C4-2B (cell line): Measurements from ENCODE around the gene UBE3A.

Experiments
- H3K27ac ChIP-seq: fragments of 450-650 bp; 2 replicates; pipeline ENCODE4 v1.5.1; 2017
- ZFX ChIP-seq: fragments of 450-650 bp; IDR thresholded peaks from 2 replicates; pipeline ENCODE4 v1.6.1; 2017
- TF ChIP-seq, protein P1 (sequence below): fragments of 450-650 bp; conservative IDR thresholded peaks from 2 replicates; pipeline ENCODE4 v1.5.1; 2017; ENCODE audit warnings: mild to moderate bottlenecking

The UBE3A gene

DNA sequence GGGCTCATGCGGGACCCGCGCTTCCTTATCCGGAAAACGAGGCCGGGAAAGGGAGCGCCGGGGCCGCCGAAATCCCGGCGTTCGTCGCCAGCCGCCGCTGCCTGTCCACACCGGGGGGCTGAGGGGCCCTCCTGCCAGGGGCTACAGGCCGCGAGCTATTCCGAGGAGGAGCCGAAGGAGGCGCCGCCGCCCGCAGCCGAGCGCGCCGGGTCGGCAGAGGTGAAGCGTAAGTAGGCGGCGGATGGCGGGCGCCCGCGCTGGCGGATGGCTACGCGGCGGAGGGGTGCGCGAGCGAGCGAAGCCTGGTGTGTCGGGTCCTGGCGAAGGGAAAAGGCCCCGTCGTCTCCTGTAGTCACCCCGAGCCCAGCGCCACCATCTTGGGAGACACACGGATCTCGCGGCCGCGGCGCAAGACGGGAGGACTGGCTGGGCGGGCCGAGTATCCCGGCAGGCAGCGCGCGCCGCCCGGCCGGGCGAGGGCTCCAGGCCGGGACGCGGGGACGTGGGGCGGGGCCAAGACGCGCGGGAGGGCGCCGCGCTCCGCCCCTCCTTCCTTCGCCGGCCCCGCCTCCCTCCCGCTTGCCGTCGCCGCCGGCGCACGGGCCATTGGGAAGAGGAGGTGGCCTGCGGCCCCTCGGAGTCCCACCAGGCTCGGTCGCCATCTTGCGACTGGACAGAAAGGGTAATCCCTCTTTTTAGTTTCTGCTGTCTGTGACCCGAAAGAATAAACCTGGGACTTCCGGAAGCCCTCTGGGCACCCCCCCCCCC, at the start of gene UBE3A:
Gene UBE3A (minus strand): TSS at position 424 of the 768 bp plus-strand sequence. CDS start 29,917 bp downstream, outside the sequence.
- peak within 1 kb of the TSS; percentile 100 for H3K27ac ChIP-seq
- TF ChIP-seq, protein P1, sequence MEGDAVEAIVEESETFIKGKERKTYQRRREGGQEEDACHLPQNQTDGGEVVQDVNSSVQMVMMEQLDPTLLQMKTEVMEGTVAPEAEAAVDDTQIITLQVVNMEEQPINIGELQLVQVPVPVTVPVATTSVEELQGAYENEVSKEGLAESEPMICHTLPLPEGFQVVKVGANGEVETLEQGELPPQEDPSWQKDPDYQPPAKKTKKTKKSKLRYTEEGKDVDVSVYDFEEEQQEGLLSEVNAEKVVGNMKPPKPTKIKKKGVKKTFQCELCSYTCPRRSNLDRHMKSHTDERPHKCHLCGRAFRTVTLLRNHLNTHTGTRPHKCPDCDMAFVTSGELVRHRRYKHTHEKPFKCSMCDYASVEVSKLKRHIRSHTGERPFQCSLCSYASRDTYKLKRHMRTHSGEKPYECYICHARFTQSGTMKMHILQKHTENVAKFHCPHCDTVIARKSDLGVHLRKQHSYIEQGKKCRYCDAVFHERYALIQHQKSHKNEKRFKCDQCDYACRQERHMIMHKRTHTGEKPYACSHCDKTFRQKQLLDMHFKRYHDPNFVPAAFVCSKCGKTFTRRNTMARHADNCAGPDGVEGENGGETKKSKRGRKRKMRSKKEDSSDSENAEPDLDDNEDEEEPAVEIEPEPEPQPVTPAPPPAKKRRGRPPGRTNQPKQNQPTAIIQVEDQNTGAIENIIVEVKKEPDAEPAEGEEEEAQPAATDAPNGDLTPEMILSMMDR = peak; percentile 56
- peak; percentile 84 for TF ChIP-seq ZFX

DNA sequence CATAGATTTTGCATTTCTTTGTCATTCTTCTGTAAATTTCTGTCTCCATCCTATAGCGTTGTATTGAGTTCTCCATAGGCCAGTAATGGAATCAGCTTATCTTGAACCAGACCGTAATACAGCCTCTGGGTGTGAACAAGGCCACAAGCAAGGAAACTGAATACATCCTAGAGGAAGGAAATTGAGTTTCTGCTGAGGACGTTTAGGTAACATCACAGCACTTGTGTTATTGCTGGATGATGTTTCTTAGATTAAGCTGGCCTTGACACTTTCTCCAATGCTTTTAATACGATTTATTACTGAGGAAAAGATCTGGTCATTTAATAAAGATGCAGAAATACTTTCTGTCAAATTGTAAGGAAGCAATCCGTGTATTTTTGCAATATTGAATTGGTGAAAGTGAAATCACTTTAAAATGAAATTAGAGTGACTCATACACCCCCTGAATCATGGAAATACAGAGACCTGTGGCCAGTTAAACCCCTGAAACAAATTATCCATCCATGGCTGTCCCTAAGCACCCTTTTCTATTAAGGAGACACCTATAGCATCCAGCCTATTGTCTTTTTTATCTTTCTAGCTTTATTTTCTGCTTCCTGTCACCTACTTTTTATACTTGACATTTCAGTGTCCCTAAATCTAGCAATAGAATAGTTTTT, 48.5 kb upstream of the UBE3A start:
- TF ChIP-seq ZFX = no peak
- TF ChIP-seq, protein P1 = no peak
- no peak overlapping the region for H3K27ac ChIP-seq

DNA sequence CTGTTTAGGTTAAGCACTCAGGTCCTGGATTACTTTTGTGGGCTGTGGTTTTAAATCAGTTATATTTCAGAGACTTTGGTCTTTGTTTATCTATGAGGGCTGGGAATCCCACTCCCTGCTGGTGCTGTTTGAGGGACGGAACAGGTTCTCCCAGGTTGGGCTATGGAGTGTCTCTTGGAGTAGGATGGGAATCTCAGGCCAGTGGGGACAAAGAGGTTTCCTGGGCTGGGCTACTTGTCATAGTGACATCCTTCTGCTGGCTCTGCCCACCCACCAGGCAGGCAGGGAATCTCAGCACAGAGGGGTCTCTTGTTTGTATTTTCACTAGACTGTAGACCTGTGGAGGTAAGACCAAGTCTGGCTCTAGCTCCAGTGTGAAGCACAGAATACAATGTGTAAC, 47.2 kb upstream of the UBE3A start:
- H3K27ac ChIP-seq = no peak overlapping the region
- TF ChIP-seq, protein P1 = no peak
- no peak for TF ChIP-seq ZFX

DNA sequence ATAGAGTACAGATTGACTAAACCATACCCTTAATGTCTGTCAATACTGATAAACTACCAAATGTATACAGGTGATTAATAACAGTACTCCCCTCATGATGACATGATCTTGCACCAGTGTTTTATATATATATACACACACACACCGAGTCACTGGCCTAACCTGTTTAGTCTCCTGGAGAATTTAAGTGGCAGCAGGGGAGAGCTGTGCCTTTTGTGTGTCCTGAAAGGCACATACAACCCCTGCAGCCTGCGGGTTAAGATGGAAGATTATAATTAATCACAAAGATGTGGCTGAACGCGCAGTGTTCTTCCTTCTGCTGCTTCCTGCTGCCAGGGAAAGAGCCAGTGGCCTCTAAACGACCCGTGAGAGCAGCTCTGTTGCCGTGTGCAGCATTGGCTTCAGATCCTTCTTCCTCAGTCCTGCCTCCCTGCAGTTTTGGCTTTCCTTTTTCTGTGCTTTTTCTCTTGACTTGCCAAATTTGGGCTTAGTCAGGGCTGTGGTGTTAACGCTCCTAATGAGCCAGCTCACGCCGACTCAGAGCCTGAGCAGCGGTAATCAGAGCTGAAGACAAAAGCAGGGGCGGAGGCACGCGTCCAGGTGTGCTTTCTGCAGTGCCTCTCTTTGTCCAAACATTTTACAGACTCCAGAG, 42.5 kb upstream of the UBE3A start:
- TF ChIP-seq ZFX = no peak
- TF ChIP-seq, protein P1 = no peak
- peak overlapping the region; percentile 49 for H3K27ac ChIP-seq

DNA sequence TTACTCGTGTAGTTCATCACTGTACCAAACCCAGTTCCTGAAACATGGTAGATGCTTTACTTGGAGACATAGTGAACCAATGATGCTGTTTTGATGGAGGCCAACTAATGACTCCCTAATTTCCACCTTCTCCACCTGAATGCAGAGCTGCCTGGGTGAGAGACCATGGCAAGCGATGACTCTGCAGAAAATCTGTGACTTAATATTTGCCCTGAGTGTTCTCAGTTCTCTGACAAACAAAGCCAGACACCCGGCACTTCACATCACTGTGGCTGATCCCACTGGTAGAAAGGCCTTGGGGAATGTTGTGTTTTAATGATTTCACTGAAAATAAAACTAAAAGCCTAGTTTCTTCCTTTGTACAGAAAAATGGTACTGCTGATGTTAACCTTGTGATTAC, 39.5 kb upstream of the UBE3A start:
- H3K27ac ChIP-seq = no peak overlapping the region
- TF ChIP-seq, protein P1 = no peak
- TF ChIP-seq ZFX = no peak

DNA sequence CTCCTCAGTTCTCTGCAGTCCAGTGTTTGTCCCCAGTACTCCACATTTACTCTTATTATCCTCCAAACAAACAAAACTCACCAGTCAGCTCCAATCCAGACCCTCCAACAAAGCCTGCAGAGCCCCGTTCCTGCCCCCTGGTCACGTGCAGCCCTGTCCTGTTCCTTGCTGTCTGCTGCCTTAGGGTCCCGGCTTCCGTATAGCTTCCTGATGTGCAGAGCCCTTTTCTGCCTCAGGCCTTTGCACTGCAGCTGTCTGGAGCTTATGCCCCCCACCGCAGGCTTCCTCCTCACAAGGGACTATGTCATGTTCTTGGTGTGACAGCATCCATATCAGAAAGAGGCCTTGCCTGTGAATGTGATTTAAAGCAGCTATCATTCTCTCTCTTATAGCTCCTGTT, 39.0 kb upstream of the UBE3A start:
- H3K27ac ChIP-seq = no peak overlapping the region
- TF ChIP-seq, protein P1 = no peak
- TF ChIP-seq ZFX = no peak

DNA sequence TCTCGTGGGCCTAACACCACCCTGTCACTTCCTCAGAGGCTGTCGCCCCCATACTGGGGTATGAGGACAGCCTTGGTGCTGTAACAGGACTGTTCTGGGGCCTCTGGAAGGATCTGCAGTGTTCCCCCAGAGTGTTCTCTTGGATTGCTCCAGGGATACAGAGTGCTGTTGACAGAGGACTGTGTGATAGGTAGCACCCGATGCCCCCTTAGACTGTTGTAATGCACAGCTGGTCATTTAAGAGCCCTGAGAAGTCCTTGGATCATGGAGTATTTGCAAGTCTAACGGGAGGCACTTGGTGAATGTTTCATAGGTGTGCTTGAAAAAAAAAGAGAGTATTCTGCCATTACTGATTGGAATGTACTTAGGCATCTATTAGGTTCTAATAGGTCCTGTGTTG, 35.4 kb upstream of the UBE3A start:
- no peak overlapping the region for H3K27ac ChIP-seq
- TF ChIP-seq, protein P1 = no peak
- no peak for TF ChIP-seq ZFX
